ENCODE measurements around the gene TCF7L1.
"Not testable (repeated sequence)": the region's sequence is repeated elsewhere in the genome, so short reads cannot be mapped to it uniquely, and the experiment has no call there.

TCF7L1 gene

DNA sequence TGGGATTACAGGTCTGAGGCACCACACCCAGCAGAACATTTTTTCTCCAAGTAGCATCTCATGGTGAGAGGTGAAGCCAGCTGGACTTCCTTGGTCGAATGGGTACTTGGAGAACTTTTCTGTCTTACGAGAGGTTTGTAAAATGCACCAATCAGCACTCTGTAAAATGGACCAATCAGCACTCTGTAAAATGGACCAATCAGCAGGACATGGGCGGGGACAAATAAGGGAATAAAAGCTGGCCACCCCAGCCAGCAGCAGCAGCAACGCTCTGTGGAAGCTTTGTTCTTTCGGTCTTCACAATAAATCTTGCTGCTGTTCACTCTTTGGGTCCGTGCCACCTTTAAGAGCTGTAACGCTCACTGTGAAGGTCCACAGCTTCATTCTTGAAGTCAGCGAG, 21.9 kb downstream of the TCF7L1 start:
- H3K27me3 ChIP-seq (replicated peaks in 2 of 5; ENCODE audit: control insufficient read depth in 4 of 5, insufficient read depth in 5 of 5, low read length in 4 of 5); DNase-seq; POLR2A ChIA-PET; H3K4me3 ChIP-seq (ENCODE audit: control insufficient read depth in 1 of 7, extremely low read depth in 1 of 7, insufficient read depth in 4 of 7, low read depth in 2 of 7, low read length in 6 of 7); H3K9me3 ChIP-seq (ENCODE audit: control extremely low read depth in 1 of 5, control insufficient read depth in 4 of 5, insufficient read depth in 2 of 5, low read depth in 1 of 5, low read length in 4 of 5); H3K4me1 ChIP-seq (ENCODE audit: control extremely low read depth in 1 of 4, control insufficient read depth in 4 of 4, insufficient read depth in 4 of 4, low read length in 3 of 4); H3K36me3 ChIP-seq (ENCODE audit: control insufficient read depth in 4 of 4, insufficient read depth in 4 of 4, low read length in 3 of 4); H3K27ac ChIP-seq (ENCODE audit: insufficient read depth in 1 of 2, low read depth in 1 of 2, low read length in 2 of 2, poor library complexity in 1 of 2, severe bottlenecking in 2 of 2): not testable (repeated sequence)
- WGBS (ENCODE audit: insufficient coverage), result 96% methylated on average over 8 of the region's 8 CpGs
- CTCF ChIA-PET, result interaction anchor here (1.3 kb wide), 1 partner anchor 11 kb away, joined by 4 read pairs; no protein-coding TSS in a partner anchor

- no peak for DNase-seq
- Histone ChIP-seq H3K27me3 (replicated peaks in 2 of 5; ENCODE audit: control insufficient read depth in 4 of 5, insufficient read depth in 5 of 5, low read length in 4 of 5) (peaks cover 0 to 2% (median 0%) of the 10 kb centered on the region in 5 experiments), H3K4me1 (ENCODE audit: control extremely low read depth in 1 of 4, control insufficient read depth in 4 of 4, insufficient read depth in 4 of 4, low read length in 3 of 4) (no peaks in the 10 kb centered on the region), H3K9me3 (ENCODE audit: control extremely low read depth in 1 of 5, control insufficient read depth in 4 of 5, insufficient read depth in 2 of 5, low read depth in 1 of 5, low read length in 4 of 5) (no peaks in the 10 kb centered on the region), H3K4me3 (ENCODE audit: control insufficient read depth in 1 of 7, extremely low read depth in 1 of 7, insufficient read depth in 4 of 7, low read depth in 2 of 7, low read length in 6 of 7) (no peak overlapping the region), H3K27ac (ENCODE audit: insufficient read depth in 1 of 2, low read depth in 1 of 2, low read length in 2 of 2, poor library complexity in 1 of 2, severe bottlenecking in 2 of 2) (no peak overlapping the region), H3K36me3 (ENCODE audit: control insufficient read depth in 4 of 4, insufficient read depth in 4 of 4, low read length in 3 of 4) (no peaks in the 10 kb centered on the region)
- 100% methylated on average over 4 of the region's 7 CpGs for WGBS (ENCODE audit: insufficient coverage)
- CTCF ChIA-PET, result no interaction called here
- POLR2A ChIA-PET, result no interaction called here
Observed at GRCh38 chr2:85156153-85156552, 23.0 kb downstream of the TCF7L1 start.

- Histone ChIP-seq H3K27ac (ENCODE audit: insufficient read depth in 1 of 2, low read depth in 1 of 2, low read length in 2 of 2, poor library complexity in 1 of 2, severe bottlenecking in 2 of 2) (no peak overlapping the region), H3K4me1 (ENCODE audit: control extremely low read depth in 1 of 4, control insufficient read depth in 4 of 4, insufficient read depth in 4 of 4, low read length in 3 of 4) (no peaks in the 10 kb centered on the region), H3K4me3 (ENCODE audit: control insufficient read depth in 1 of 7, extremely low read depth in 1 of 7, insufficient read depth in 4 of 7, low read depth in 2 of 7, low read length in 6 of 7) (no peak overlapping the region), H3K36me3 (ENCODE audit: control insufficient read depth in 4 of 4, insufficient read depth in 4 of 4, low read length in 3 of 4) (no peaks in the 10 kb centered on the region), H3K27me3 (replicated peaks in 2 of 5; ENCODE audit: control insufficient read depth in 4 of 5, insufficient read depth in 5 of 5, low read length in 4 of 5) (peaks cover 0 to 2% (median 0%) of the 10 kb centered on the region in 5 experiments), H3K9me3 (ENCODE audit: control extremely low read depth in 1 of 5, control insufficient read depth in 4 of 5, insufficient read depth in 2 of 5, low read depth in 1 of 5, low read length in 4 of 5) (no peaks in the 10 kb centered on the region)
- no peak for DNase-seq
- 100% methylated on average over 3 of the region's 3 CpGs for WGBS (ENCODE audit: insufficient coverage)
- POLR2A ChIA-PET, result interaction anchor here (0.6 kb wide), 1 partner anchor 77 kb away, joined by 4 read pairs; no protein-coding TSS in a partner anchor
- CTCF ChIA-PET, result no interaction called here
Observed at GRCh38 chr2:85156619-85157018, 23.4 kb downstream of the TCF7L1 start.

DNA sequence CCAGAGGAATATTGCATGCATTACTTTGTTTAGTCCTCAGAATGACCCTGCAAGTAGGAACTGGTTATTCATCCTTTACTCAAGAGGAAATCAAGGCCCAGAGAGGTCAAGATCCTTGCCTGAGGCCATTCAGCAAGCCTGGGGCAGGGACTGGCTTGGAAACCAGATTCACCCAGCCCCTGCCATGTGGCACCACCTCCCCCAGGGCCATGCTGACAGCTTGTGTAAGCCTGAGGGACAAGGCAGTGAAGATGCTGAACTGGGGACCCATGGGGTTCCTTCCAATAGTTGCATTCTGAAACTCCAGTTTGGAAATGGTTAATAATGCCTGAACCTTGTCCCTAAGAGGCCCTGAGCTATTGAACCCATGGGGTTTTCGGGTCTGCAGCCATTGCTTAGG, 24.2 kb downstream of the TCF7L1 start:
- ChIA-PET CTCF (interaction anchor here (1.0 to 1.1 kb wide), 3 partner anchors 16 to 59 kb away, joined by 3 read pairs; no protein-coding TSS in a partner anchor), POLR2A (no interaction called here)
- Histone ChIP-seq H3K9me3 (ENCODE audit: control extremely low read depth in 1 of 5, control insufficient read depth in 4 of 5, insufficient read depth in 2 of 5, low read depth in 1 of 5, low read length in 4 of 5) (no peaks in the 10 kb centered on the region), H3K27me3 (replicated peaks in 2 of 5; ENCODE audit: control insufficient read depth in 4 of 5, insufficient read depth in 5 of 5, low read length in 4 of 5) (peaks cover 0 to 2% (median 0%) of the 10 kb centered on the region in 5 experiments), H3K27ac (ENCODE audit: insufficient read depth in 1 of 2, low read depth in 1 of 2, low read length in 2 of 2, poor library complexity in 1 of 2, severe bottlenecking in 2 of 2) (no peak overlapping the region), H3K36me3 (ENCODE audit: control insufficient read depth in 4 of 4, insufficient read depth in 4 of 4, low read length in 3 of 4) (no peaks in the 10 kb centered on the region), H3K4me1 (ENCODE audit: control extremely low read depth in 1 of 4, control insufficient read depth in 4 of 4, insufficient read depth in 4 of 4, low read length in 3 of 4) (no peaks in the 10 kb centered on the region), H3K4me3 (ENCODE audit: control insufficient read depth in 1 of 7, extremely low read depth in 1 of 7, insufficient read depth in 4 of 7, low read depth in 2 of 7, low read length in 6 of 7) (no peak overlapping the region)
- 90% methylated on average over 1 of the region's 1 CpG for WGBS (ENCODE audit: insufficient coverage)
- DNase-seq, result no peak

GRCh38 chr2:85158559-85159273, 25.5 kb downstream of the TCF7L1 start:
- 98% methylated on average over 12 of the region's 14 CpGs for WGBS (ENCODE audit: insufficient coverage)
- H3K9me3 ChIP-seq (ENCODE audit: control extremely low read depth in 1 of 5, control insufficient read depth in 4 of 5, insufficient read depth in 2 of 5, low read depth in 1 of 5, low read length in 4 of 5), result no peaks in the 10 kb centered on the region
- no peak overlapping the region for H3K27ac ChIP-seq (ENCODE audit: insufficient read depth in 1 of 2, low read depth in 1 of 2, low read length in 2 of 2, poor library complexity in 1 of 2, severe bottlenecking in 2 of 2)
- ChIA-PET POLR2A (no interaction called here), CTCF (interaction anchor here (1.0 kb wide), 2 partner anchors 18 to 22 kb away, joined by 3 read pairs; no protein-coding TSS in a partner anchor)
- H3K36me3 ChIP-seq (ENCODE audit: control insufficient read depth in 4 of 4, insufficient read depth in 4 of 4, low read length in 3 of 4), result no peaks in the 10 kb centered on the region
- no peak overlapping the region for H3K4me3 ChIP-seq (ENCODE audit: control insufficient read depth in 1 of 7, extremely low read depth in 1 of 7, insufficient read depth in 4 of 7, low read depth in 2 of 7, low read length in 6 of 7)
- DNase-seq, result no peak
- H3K4me1 ChIP-seq (ENCODE audit: control extremely low read depth in 1 of 4, control insufficient read depth in 4 of 4, insufficient read depth in 4 of 4, low read length in 3 of 4), result no peaks in the 10 kb centered on the region
- H3K27me3 ChIP-seq (replicated peaks in 2 of 5; ENCODE audit: control insufficient read depth in 4 of 5, insufficient read depth in 5 of 5, low read length in 4 of 5), result peaks cover 0 to 6% (median 0%) of the 10 kb centered on the region in 5 experiments

GRCh38 chr2:85159589-85159988, 26.4 kb downstream of the TCF7L1 start:
- Histone ChIP-seq H3K4me3 (ENCODE audit: control insufficient read depth in 1 of 7, extremely low read depth in 1 of 7, insufficient read depth in 4 of 7, low read depth in 2 of 7, low read length in 6 of 7) (no peak overlapping the region), H3K27me3 (replicated peaks in 2 of 5; ENCODE audit: control insufficient read depth in 4 of 5, insufficient read depth in 5 of 5, low read length in 4 of 5) (peaks cover 0 to 6% (median 0%) of the 10 kb centered on the region in 5 experiments), H3K4me1 (ENCODE audit: control extremely low read depth in 1 of 4, control insufficient read depth in 4 of 4, insufficient read depth in 4 of 4, low read length in 3 of 4) (no peaks in the 10 kb centered on the region), H3K27ac (ENCODE audit: insufficient read depth in 1 of 2, low read depth in 1 of 2, low read length in 2 of 2, poor library complexity in 1 of 2, severe bottlenecking in 2 of 2) (no peak overlapping the region), H3K36me3 (ENCODE audit: control insufficient read depth in 4 of 4, insufficient read depth in 4 of 4, low read length in 3 of 4) (no peaks in the 10 kb centered on the region), H3K9me3 (ENCODE audit: control extremely low read depth in 1 of 5, control insufficient read depth in 4 of 5, insufficient read depth in 2 of 5, low read depth in 1 of 5, low read length in 4 of 5) (no peaks in the 10 kb centered on the region)
- POLR2A ChIA-PET, result no interaction called here
- 86% methylated on average over 6 of the region's 6 CpGs for WGBS (ENCODE audit: insufficient coverage)
- DNase-seq, result no peak
- CTCF ChIA-PET, result no interaction called here

GRCh38 chr2:85160966-85161960, 28.1 kb downstream of the TCF7L1 start:
- peaks cover 0 to 6% (median 0%) of the 10 kb centered on the region in 5 experiments for H3K27me3 ChIP-seq (replicated peaks in 2 of 5; ENCODE audit: control insufficient read depth in 4 of 5, insufficient read depth in 5 of 5, low read length in 4 of 5)
- H3K36me3 ChIP-seq (ENCODE audit: control insufficient read depth in 4 of 4, insufficient read depth in 4 of 4, low read length in 3 of 4), result no peaks in the 10 kb centered on the region
- 96% methylated on average over 15 of the region's 18 CpGs for WGBS (ENCODE audit: insufficient coverage)
- ChIA-PET CTCF (no interaction called here), POLR2A (no interaction called here)
- no peak for DNase-seq
- H3K4me3 ChIP-seq (ENCODE audit: control insufficient read depth in 1 of 7, extremely low read depth in 1 of 7, insufficient read depth in 4 of 7, low read depth in 2 of 7, low read length in 6 of 7), result no peak overlapping the region
- H3K27ac ChIP-seq (ENCODE audit: insufficient read depth in 1 of 2, low read depth in 1 of 2, low read length in 2 of 2, poor library complexity in 1 of 2, severe bottlenecking in 2 of 2), result no peak overlapping the region
- H3K4me1 ChIP-seq (ENCODE audit: control extremely low read depth in 1 of 4, control insufficient read depth in 4 of 4, insufficient read depth in 4 of 4, low read length in 3 of 4), result no peaks in the 10 kb centered on the region
- H3K9me3 ChIP-seq (ENCODE audit: control extremely low read depth in 1 of 5, control insufficient read depth in 4 of 5, insufficient read depth in 2 of 5, low read depth in 1 of 5, low read length in 4 of 5), result no peaks in the 10 kb centered on the region

Measured in common myeloid progenitor, CD34-positive (primary cell).